GM21515 (cell line): ENCODE data around the gene FAM53A.

Source experiments
- ATAC-seq: cut with Tn5 transposase; IDR thresholded peaks from one replicate; pipeline ENCODE4 v1.9.1; 2021; ENCODE audit not compliant: unreplicated experiment

Gene FAM53A

DNA sequence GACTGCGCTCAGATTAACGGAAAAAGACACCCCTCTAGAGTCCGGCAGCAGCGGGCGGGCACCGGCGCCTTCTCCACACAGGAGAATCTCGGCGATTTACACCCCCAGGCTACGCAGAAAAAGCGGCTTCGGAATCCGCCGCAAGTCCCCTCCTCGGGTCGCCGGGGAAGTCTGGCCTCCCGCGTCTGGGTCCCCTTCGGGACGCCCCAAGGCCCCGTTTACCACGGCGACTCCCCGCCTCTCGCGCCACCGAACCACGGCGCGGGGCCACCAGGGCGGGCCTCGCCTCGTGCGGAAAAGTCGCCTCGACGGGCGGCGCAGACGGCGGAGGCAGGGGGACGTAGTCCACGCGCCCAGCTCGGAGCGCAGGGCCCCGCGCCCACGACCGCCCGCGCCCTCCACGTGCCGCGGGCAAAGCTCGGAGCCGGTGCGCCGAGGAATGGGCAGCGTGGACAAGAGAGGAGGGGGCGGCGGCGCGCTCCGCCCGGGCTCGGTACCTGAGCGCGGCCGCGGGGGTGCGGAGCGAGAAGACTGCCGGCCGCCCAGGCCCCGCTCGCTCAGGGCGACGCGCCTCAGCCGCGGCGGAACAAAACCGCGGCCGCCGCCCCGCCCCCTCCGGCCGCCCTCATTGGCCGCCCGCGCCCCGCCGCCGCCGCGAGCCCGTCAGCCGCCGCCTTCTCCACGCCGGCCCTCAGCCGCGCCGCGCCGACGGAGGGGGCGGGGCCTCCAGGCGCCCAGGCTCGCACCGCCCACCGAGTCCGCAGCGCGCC, at the start of gene FAM53A:
TSS of gene FAM53A (minus strand) at position 578 of the 770 bp plus-strand sequence. CDS start 15,572 bp downstream, outside the sequence.
- ATAC-seq: peak; percentile 85

DNA sequence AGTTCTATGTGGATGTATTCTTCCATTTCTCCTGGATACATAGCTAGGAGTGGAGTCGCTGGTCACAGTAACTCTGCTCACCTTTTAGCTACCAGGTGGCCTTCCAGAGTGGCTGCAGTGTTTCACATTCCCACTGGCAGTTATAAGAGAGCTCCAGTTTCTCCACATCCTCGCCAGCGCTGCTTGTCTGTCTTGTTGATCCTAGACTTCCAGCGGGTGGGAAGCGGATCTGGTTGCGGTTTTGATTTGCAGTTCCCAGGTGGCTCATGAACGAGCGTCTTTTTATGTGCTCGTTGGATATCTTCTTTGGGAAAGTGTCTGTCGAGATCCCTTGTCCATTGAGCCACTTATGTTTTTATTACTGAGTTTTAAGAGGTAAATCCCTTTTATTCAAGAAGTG, 48.8 kb upstream of the FAM53A start:
- no peak for ATAC-seq

DNA sequence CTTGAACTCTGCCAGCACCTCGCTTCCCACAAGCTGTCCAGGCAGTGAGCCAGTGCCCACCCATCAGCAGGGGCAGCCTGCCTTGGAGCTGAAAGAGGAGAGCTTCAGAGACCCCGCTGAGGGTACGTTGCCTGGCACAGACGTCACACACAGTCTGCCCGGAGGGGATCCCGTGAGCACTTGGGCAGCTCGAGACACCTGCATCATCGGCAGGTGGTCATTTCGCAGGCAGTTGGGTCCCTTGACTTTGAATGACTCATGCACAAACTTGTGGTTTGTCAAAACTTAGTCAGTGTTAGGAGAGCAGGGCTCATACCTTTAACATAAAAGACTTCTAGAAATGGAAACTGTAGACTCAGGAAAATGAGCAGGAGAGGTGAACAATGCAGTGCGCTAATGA, 47.1 kb upstream of the FAM53A start:
- ATAC-seq: no peak

DNA sequence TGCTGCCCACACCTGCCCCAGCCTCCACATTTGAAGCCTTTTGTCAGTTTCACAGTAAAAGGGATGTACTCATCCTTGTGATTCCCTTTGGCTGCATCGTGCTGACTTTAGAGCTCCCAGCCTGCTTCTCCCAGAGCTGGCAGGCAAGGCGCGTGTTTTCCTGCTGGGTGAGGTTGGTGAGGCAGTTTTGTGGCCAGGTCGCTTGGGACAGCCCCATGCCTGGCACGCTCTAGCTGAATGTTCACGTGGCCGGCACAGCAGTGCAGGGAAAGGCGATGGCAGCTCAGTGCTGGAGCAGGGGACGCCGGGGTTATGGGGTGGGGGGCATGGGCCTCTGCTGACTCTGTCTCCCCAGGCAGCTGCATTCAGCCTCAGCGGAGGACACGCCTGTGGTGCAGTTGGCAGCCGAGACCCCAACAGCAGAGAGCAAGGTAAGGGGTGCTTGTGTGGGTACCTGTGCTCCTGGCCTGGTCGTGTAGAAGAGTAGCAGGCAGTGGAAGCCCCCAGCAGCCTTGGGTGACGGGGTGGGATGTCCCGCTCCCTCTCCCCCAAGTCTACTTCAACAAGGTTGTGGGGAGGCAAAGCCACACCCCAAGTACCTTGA, 46.5 kb upstream of the FAM53A start:
- no peak for ATAC-seq

DNA sequence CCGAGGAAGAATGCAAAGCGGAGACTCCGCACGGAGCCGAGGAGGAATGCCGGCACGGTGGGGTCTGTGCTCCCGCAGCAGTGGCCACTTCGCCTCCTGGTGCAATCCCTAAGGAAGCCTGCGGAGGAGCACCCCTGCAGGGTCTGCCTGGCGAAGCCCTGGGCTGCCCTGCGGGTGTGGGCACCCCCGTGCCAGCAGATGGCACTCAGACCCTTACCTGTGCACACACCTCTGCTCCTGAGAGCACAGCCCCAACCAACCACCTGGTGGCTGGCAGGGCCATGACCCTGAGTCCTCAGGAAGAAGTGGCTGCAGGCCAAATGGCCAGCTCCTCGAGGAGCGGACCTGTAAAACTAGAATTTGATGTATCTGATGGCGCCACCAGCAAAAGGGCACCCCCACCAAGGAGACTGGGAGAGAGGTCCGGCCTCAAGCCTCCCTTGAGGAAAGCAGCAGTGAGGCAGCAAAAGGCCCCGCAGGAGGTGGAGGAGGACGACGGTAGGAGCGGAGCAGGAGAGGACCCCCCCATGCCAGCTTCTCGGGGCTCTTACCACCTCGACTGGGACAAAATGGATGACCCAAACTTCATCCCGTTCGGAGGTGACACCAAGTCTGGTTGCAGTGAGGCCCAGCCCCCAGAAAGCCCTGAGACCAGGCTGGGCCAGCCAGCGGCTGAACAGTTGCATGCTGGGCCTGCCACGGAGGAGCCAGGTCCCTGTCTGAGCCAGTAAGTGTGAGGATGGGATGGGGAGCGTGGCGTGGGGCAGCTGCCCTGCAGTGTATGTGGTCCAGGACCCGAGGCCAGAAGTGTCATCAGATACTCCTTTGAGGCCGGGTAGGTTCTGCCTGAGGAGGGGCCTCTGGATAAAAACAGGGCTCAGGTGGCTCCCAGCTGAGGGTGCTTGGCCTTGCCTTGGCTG, 44.2 kb upstream of the FAM53A start:
- ATAC-seq: no peak

GRCh38 chr4:1727117-1728031, 43.3 kb upstream of the FAM53A start:
- no peak for ATAC-seq

DNA sequence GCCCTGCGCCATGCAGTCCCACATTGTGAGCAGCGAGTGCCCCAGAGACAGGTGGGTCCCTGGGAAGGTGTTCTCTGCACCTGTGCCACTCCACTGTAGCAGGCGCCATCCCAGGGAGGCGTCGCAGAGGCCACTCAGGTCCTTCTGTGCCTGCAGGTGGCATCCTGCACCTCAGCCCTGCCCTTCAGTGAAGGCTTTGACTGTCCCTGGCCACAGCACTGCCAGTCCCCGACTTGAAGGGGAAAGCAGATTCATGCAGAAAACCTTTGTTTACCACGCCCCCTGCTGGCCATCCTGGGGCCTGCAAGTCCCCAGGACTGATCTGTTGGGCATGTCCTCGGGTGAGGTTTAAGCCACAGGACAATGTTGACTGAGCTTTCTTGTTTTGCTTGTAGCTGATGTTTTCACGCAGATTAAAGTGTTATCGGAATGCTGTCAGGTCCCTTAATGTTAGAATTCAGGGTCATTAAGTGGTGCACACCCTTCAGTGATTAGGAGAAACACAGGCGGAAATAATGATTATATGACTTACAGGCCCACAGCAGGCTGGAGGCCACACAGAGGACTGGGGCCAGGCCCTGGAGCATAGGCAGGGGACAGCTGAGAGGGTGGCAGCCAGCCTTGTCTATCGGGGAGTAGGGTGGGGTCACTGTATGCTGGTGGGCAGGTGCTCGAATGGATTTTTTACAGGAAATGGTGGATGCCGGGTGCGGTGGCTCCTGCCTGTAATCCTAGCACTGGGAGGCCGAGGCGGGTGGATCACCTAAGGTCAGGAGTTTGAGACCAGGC, 42.2 kb upstream of the FAM53A start:
- no peak for ATAC-seq

DNA sequence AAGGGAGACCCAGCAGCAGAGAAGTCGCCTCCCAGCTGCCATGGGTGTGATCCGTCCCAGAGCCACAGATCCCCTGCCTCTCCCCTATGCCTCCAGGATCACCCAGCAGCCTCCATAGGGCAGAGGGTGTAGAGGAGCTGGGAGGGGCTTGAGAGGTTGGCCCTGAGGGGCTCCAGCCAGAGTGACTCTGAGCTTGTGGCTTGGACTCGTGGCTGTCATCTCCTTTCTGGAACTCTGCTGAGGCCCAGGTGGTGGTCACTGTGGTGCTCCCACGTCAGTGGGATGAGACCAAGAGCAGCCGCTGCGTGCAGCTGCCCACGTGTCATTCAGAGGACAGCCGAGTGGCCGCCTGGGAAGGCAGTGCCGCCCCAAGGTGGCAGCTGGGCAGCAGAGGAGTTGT, 41.4 kb upstream of the FAM53A start:
- no peak for ATAC-seq

DNA sequence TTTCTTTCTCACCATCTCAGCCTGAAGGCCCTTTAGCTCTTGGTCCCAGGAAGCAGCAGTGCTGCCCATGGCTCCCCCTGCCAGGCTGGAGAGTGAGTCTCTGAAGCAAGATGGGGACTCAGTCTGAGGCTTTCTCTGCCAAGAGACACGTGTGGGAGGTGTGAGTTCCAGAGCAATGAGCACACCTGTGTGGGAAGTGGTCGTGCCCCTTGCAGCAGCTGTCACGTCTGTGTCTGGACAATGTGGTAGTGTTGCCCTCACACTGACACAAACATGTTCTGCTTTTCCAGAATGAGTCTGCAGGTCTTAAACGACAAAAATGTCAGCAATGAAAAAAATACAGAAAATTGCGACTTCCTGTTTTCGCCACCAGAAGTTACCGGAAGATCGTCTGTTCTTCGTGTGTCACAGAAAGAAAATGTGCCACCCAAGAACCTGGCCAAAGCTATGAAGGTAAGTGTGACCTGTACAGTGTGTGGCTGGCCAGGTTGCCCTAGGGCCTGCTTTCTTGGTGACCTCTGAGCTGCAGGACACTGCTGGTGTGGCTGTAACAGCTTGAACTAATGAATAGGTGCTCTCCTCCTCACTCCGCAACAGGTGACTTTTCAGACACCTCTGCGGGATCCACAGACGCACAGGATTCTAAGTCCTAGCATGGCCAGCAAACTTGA, 39.2 kb upstream of the FAM53A start:
- no peak for ATAC-seq

DNA sequence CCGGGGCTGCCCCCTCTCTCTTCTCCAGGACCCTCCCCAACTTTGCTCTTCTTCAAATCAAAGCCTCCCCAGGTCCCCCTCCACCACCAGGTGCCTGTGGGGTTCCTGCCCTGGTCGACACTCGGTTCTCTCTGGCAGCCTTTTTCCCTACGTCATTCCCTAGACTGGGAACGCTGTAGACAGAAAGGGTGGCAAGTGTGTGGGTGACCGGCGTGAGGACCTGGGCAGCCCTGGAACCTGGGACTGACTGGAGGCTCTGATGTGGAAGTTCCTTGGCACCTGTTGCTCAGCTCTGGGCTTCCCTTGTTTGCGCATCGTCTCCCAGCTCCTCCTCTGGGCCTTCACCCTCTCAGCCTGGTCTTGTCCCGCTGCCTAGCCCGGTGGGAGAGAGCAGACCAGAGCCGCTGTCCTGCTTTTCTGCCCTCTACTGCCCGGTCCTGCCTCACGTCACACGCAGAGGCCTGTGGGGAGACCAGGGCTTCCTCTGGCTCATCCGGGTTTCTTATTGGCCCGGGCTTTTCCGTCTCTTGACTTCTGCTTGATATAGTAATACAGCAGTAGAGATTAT, 38.5 kb upstream of the FAM53A start:
- ATAC-seq: no peak

GRCh38 chr4:1721666-1722550, 37.8 kb upstream of the FAM53A start:
- ATAC-seq: peak; percentile 5

- ATAC-seq: peak; percentile 76
These were observed 37.0 kb upstream of the FAM53A start, which contains the start of the genes TACC3 and TMEM129 for GRCh38 chr4:1721003-1721665. Gene TACC3, plus strand, starts transcription at chr4:1721521. Its CDS starts 1,901 bp downstream, at chr4:1723422. Gene TMEM129, minus strand, starts transcription at chr4:1721323. Its CDS starts 486 bp downstream, at chr4:1720837.

DNA sequence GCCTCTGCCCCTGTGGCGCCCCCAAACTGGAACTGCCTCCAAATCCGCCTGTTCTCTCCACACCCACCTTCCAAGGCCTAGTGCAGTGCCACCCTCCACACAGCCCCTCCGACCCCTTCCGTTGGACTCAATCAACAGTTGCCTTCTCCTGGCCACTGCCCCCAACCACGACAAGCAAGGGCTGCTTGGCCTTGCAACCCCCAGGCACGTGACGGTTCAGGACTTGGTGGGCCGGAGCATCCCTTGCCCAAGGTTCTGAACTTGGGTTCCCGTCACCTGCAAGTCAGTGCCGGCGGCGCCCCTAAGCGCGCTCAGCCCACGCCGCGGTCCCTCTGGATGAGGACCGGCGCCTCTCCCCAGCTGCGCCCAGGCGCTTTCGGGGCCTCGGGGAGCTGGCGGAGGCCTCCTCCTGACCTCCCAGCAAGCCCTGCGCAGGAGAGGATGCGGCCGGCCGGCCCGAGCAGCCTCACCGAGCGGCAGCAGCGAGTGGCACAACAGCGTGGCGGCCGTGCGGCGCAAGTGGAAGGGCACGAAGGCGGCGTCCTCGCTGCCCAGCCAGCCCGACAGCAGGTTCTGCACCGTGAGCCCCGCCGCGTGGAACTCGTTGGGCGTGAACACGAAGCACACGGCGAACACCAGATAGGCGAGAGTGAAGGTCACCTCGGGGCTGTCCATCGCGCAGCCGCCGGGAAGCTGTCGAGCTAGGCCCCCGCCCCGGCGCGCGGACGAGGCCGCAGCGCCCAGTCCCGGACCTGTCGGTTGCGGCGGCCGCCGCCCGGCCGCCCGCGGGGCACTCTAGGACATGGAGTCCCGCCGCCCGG, 36.3 kb upstream of the FAM53A start:
- ATAC-seq: no peak

GRCh38 chr4:1718095-1718850, 34.2 kb upstream of the FAM53A start:
- ATAC-seq: no peak
